LNCAP (cell line): ENCODE measurements around the gene ANHX.
A peak's percentile ranks its signal among the peaks of the same experiment; 100 is the strongest.

Experiments used
- TF ChIP-seq, protein P1 (sequence below): fragments of 450-650 bp; IDR thresholded peaks from 2 replicates; pipeline ENCODE4 v1.5.1; 2017; ENCODE audit warnings: mild to moderate bottlenecking

The ANHX gene

DNA sequence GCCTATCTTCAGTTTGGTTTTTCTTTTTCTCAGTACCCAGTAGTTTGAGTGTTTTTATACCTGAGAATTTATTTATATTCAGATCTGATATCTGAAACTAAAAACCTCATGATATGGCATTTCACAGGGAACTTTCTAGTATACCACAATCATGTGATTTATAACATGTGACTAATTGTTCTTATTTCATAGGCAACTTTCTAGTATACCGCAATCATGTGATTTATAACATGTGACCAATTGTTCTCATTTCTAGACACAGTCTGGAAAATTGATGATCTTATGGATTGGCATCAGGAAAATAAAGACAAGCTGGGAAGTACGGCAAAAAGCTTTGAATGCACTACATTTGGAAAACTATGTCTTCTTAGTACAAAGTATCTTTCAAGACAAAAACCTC, 33.8 kb downstream of the ANHX start:
- TF ChIP-seq, protein P1, sequence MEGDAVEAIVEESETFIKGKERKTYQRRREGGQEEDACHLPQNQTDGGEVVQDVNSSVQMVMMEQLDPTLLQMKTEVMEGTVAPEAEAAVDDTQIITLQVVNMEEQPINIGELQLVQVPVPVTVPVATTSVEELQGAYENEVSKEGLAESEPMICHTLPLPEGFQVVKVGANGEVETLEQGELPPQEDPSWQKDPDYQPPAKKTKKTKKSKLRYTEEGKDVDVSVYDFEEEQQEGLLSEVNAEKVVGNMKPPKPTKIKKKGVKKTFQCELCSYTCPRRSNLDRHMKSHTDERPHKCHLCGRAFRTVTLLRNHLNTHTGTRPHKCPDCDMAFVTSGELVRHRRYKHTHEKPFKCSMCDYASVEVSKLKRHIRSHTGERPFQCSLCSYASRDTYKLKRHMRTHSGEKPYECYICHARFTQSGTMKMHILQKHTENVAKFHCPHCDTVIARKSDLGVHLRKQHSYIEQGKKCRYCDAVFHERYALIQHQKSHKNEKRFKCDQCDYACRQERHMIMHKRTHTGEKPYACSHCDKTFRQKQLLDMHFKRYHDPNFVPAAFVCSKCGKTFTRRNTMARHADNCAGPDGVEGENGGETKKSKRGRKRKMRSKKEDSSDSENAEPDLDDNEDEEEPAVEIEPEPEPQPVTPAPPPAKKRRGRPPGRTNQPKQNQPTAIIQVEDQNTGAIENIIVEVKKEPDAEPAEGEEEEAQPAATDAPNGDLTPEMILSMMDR, result no peak

DNA sequence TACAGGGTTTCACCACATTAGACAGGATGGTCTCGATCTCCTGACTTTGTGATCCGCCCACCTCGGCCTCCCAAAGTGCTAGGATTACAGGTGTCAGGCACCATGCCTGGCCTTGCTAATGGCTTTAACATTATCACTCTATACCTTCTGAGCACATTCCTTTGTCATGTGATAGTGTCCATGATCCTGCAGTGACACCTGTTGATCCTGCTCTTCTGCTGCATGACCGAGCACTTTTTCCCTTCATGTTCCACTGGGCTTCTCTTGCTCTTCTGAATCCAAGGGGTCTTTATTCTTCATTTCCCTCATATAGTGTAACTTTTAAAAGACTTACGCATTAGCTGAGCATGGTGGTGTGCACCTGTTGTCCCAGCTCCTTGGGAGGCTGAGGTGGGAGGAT, 42.8 kb downstream of the ANHX start:
- TF ChIP-seq, protein P1, result no peak

DNA sequence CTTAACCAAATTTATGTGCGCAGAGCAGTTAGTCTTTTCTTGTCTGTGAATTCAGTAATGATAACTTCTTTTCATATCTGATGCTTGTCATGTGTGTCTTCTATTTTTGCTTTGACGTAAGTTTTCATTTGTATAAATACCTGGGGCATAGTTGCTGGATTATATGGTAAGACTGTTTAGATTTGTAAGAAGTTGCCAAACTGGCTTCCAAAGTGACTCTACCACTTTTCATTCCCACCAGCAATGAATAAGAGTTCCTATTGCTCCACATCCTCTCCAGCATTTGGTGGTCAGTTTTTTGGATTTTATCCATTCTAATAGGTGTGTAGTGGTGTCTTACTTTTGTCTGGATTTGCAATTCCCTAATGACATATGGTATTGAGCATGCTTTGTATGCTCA, 45.5 kb downstream of the ANHX start:
- TF ChIP-seq, protein P1, result no peak

DNA sequence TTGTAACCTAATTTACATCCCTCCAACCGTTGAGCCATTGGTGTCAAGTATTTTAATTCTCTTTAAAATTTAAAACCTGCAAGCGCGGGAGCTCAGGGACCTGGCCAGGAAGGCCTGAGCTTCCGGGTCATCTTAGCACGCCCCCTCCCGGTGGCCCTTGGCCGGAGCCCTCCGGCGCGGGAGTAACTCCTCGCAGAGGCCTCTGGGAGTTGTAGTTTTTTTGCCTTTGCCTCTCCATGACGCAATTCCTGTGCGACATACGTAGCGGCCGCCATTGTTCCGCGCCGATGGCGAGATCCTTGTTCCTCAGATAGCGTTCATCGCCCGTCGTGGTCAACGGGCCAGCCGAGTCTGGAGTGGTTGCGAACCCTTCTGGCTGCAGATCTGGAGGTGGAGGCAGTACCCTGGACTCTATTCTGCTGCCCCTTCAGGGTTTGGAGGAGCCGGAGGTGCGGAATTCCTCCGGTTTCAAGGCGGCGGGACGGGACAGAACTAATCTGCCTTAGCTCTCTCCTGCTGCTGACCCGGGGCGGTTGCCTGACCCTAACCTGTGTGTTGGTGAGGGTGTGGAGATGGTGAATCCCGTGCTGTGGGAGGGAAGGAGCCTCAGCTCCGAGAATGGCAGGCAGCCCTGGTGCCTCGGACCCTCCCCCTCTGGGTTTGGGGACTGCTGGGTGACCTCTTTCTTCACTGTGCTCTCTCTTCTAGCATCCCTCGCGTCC, 54.3 kb downstream of the ANHX start, which contains the start of gene ZNF268:
TSS of gene ZNF268 (plus strand) at position 258 of the 722 bp plus-strand sequence. CDS start 503 bp downstream, outside the sequence.
- TF ChIP-seq, protein P1, result peak; percentile 87

DNA sequence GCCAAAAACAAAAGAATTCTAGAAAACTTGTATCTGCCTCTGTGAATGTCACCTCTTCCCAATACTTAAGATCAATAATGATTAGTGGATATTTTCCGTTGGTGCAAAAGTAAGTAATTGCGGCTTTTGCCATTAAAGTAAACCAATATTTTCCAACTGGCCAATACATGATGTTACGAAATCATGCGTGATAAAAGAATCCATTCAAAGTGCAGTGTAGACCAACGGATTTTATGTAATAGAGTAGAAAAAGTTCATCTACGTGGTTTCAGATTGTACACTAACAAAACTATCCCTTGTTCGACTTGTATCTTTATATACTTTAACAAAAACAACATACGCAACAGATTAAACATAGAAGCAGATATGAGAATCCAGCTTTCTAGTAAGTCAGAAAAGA, 55.0 kb downstream of the ANHX start:
- TF ChIP-seq, protein P1, result no peak

DNA sequence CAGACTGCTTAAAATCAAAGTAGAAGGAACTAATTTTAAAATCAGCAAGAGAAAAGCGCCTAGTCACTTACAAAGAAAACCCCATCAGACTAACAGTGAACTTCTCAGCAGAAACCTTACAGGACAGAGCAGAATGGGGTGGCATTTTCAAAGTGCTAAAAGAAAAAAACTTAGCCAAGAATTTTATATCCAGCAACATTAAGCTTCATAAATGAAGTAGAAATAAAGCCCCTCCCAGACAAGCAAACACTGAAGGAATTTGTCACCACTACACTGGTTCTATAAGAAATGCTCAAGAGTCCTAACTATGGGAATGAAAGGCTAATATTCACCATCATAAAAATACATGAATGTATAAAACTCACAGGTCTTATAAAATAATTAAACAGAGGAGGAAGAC, 60.8 kb downstream of the ANHX start:
- TF ChIP-seq, protein P1, result no peak

DNA sequence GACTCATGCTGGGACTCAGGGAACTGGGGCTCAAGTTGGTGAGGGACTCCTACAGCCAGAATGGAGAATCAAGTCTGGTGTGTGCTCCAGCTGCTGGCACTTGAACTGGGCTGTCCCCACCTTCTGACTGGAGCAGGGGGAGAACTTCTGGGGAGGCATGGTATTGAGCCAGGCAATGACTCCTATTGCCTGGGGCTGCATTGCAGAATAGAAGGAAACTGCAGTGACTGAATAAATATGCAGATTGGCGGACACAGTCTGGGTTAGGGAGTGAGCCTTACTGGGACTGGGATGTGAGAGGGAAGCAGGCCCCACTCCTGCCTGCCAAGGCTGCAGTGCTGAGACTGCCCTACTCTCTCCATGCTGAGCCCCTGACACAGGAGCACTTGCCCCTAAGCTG, 63.2 kb downstream of the ANHX start:
- TF ChIP-seq, protein P1, result no peak
